Fibroblast of lung (primary cell): Measurements from ENCODE around the gene RBM15B. TPM values are rescaled to one million over a fixed set of nuclear protein-coding genes. Genes with fewer than 3 reads are reported as not detected.

Experiments
- DNase-seq, 2 donors: peaks; one replicate each; pipeline versions ENCODE4 v3.0.0 to v3.0.0-alpha.2; 2010; ENCODE audit warnings: low read depth in 2 of 2
- H2AFZ ChIP-seq: 2 replicates; pipeline ENCODE4 v1.5.1; 2012; ENCODE audit warnings: low read length, control low read depth, inconsistent platforms
- H3K27ac ChIP-seq: 2 replicates; pipeline ENCODE4 v1.5.1; 2011; ENCODE audit warnings: low read length, control low read depth; ENCODE audit not compliant: insufficient read depth
- H3K27me3 ChIP-seq: 2 replicates; pipeline ENCODE4 v1.5.1; 2011; ENCODE audit warnings: mild to moderate bottlenecking, low read length; ENCODE audit not compliant: control insufficient read depth, insufficient read depth
- H3K36me3 ChIP-seq: 2 replicates; pipeline ENCODE4 v1.5.1; 2011; ENCODE audit warnings: low read length; ENCODE audit not compliant: control insufficient read depth, insufficient read depth
- H3K4me1 ChIP-seq: 2 replicates; pipeline ENCODE4 v1.5.1; 2011; ENCODE audit warnings: low read length; ENCODE audit not compliant: control insufficient read depth, insufficient read depth; ENCODE audit errors: extremely low read depth
- H3K4me2 ChIP-seq: 2 replicates; pipeline ENCODE4 v1.5.1; 2011; ENCODE audit warnings: low read length, control low read depth; ENCODE audit not compliant: insufficient read depth; ENCODE audit errors: extremely low read depth
- H3K4me3 ChIP-seq, 4 experiments: fragments of 200-600 bp in 1 of 4; sonication (generic) in 1 of 4; replicated peaks in 1 of 4; 2 replicates each; pipeline ENCODE4 v1.5.1; 2011 to 2016; ENCODE audit warnings: low read length in 4 of 4, low read depth in 3 of 4, mild to moderate bottlenecking in 3 of 4, control low read depth in 2 of 4, inconsistent platforms in 1 of 4, mixed read lengths in 1 of 4; ENCODE audit not compliant: insufficient read depth in 1 of 4; ENCODE audit errors: control extremely low read depth in 1 of 4
- H3K79me2 ChIP-seq: 2 replicates; pipeline ENCODE4 v1.5.1; 2012; ENCODE audit warnings: mild to moderate bottlenecking, low read length, inconsistent platforms; ENCODE audit not compliant: control insufficient read depth, insufficient read depth
- H3K9ac ChIP-seq: 2 replicates; pipeline ENCODE4 v1.5.1; 2011; ENCODE audit warnings: mild to moderate bottlenecking, low read length, control low read depth; ENCODE audit not compliant: insufficient read depth
- H3K9me3 ChIP-seq: 2 replicates; pipeline ENCODE4 v1.5.1; 2012; ENCODE audit warnings: low read depth, low read length; ENCODE audit not compliant: control insufficient read depth, insufficient read depth
- H4K20me1 ChIP-seq: 2 replicates; pipeline ENCODE4 v1.5.1; 2011; ENCODE audit warnings: low read length; ENCODE audit not compliant: control insufficient read depth, insufficient read depth; ENCODE audit errors: extremely low read depth
- CTCF ChIP-seq, 2 donors: IDR thresholded peaks in 1 of 2; conservative IDR thresholded peaks in 1 of 2; 1 replicate in 1 of 2; 2 replicates in 1 of 2; pipeline ENCODE4 v1.5.1; 2011 to 2012; ENCODE audit warnings: low read length in 2 of 2, control low read depth in 1 of 2, inconsistent platforms in 1 of 2, low read depth in 1 of 2, mild to moderate bottlenecking in 1 of 2
- EZH2 ChIP-seq: IDR thresholded peaks from 2 replicates; pipeline ENCODE4 v1.5.1; 2012; ENCODE audit warnings: low read length, control low read depth, mild to moderate bottlenecking; ENCODE audit errors: missing control alignments
- polyA plus RNA-seq, 2 donors: library from polyadenylated mRNA; depleted of rRNA in 1 of 2; stranded (reverse) in 1 of 2; unstranded in 1 of 2; fragments of >200 nt; gene quantifications; 2 replicates each; pipeline ENCODE4 v1.2.1, GENCODE V29; 2011 to 2012; ENCODE audit warnings: missing spikeins in 1 of 2
- total RNA-seq: library from RNA; depleted of rRNA; stranded (reverse); fragments of >200 nt; gene quantifications from 2 replicates; pipeline ENCODE4 v1.2.1, GENCODE V29; 2014

RBM15B gene
- total and polyA plus RNA-seq, 2 donors (not counting 1 experiment from before 2014, with no cell fraction given) = 14.7 to 29.9 TPM

DNA sequence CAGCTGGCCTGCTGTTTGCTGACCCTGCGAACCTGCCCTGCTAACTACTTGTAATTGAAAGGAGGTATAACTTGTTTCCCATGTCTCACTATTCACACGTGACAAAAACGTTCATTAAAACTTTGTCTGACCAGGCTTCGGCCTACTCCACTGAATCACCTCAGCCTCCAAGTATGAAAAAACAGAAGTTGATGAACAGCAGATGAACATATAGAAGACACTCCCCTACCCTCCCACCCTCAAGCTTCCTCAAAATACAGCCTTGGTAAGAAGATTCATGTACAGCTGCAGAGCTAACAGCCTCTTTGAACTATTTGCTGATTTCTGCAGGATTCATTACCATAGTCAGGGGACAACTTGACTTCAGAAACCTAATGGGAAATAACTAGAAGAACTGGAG lies 10.7 kb downstream of the RBM15B start:
- Histone ChIP-seq H4K20me1 (no peaks in the 10 kb centered on the region), H2AFZ (no peak overlapping the region), H3K27me3 (no peaks in the 10 kb centered on the region), H3K27ac (no peak overlapping the region), H3K9ac (no peak overlapping the region), H3K4me2 (no peak overlapping the region), H3K4me3 (no peak overlapping the region), H3K4me1 (no peaks in the 10 kb centered on the region), H3K36me3 (peaks cover 2% of the 10 kb centered on the region), H3K9me3 (no peaks in the 10 kb centered on the region), H3K79me2 (no peaks in the 10 kb centered on the region)
- DNase-seq = no peak
- no peak for TF ChIP-seq EZH2
- no peak for TF ChIP-seq CTCF (conservative IDR thresholded peaks at IDR 0.05 in 1 of 2, IDR thresholded peaks at IDR 0.05 in 1 of 2; ENCODE audit: low read depth in 1 of 2, low read length in 2 of 2)

- H3K79me2 ChIP-seq = no peaks in the 10 kb centered on the region
- TF ChIP-seq EZH2 (no peak), CTCF (conservative IDR thresholded peaks at IDR 0.05 in 1 of 2, IDR thresholded peaks at IDR 0.05 in 1 of 2; ENCODE audit: low read depth in 1 of 2, low read length in 2 of 2) (no peak)
- H2AFZ ChIP-seq = no peak overlapping the region
- no peak overlapping the region for H3K4me3 ChIP-seq
- no peak for DNase-seq
- H3K27me3 ChIP-seq = no peaks in the 10 kb centered on the region
- H4K20me1 ChIP-seq = no peaks in the 10 kb centered on the region
- H3K9me3 ChIP-seq = no peaks in the 10 kb centered on the region
- H3K4me2 ChIP-seq = no peak overlapping the region
- no peaks in the 10 kb centered on the region for H3K4me1 ChIP-seq
- peaks cover 2% of the 10 kb centered on the region for H3K36me3 ChIP-seq
- H3K27ac ChIP-seq = no peak overlapping the region
- H3K9ac ChIP-seq = no peak overlapping the region
Measured at GRCh38 chr3:51403675-51404074, 12.6 kb downstream of the RBM15B start.

- Histone ChIP-seq H3K27me3 (no peaks in the 10 kb centered on the region), H3K9me3 (no peaks in the 10 kb centered on the region), H3K9ac (no peak overlapping the region), H3K79me2 (no peaks in the 10 kb centered on the region), H3K36me3 (peaks cover 5% of the 10 kb centered on the region), H2AFZ (no peak overlapping the region), H3K4me2 (no peak overlapping the region), H3K4me1 (no peaks in the 10 kb centered on the region), H4K20me1 (no peaks in the 10 kb centered on the region), H3K4me3 (no peak overlapping the region), H3K27ac (no peak overlapping the region)
- TF ChIP-seq EZH2 (no peak), CTCF (conservative IDR thresholded peaks at IDR 0.05 in 1 of 2, IDR thresholded peaks at IDR 0.05 in 1 of 2; ENCODE audit: low read depth in 1 of 2, low read length in 2 of 2) (no peak)
- no peak for DNase-seq
Measured at GRCh38 chr3:51408021-51408420, 16.9 kb downstream of the RBM15B start.
